Stimulated activated CD4-positive, alpha-beta T cell treated with anti-CD3 and anti-CD28 coated beads, TNF-alpha, amount 100 ng/mL, for 4 hours (primary cell): ENCODE results near the gene ZSCAN23.
"Not testable (repeated sequence)": the region's sequence is repeated elsewhere in the genome, so short reads cannot be mapped to it uniquely, and the experiment has no call there.

ENCODE experiments used
- DNase-seq, 3 experiments: peaks; one replicate each; pipeline ENCODE4 v3.0.0-alpha.2; 2020; ENCODE audit warnings: low read depth in 3 of 3

The ZSCAN23 gene

GRCh38 chr6:28443112-28443773, at the start of gene ZSCAN23:
Gene ZSCAN23, minus strand, starts transcription at chr6:28443491. Its CDS starts 7,225 bp downstream, at chr6:28436266.
- DNase-seq = peak; percentile 38 to 67 (median 65)

GRCh38 chr6:28491984-28492317, 48.7 kb upstream of the ZSCAN23 start:
- no peak for DNase-seq

- DNase-seq = no peak
These were observed 47.1 kb upstream of the ZSCAN23 start for GRCh38 chr6:28490205-28490890.

- DNase-seq = peak in 2 of 3 experiments; percentile 3 to 14
These were observed 46.3 kb upstream of the ZSCAN23 start for GRCh38 chr6:28489366-28490204.

- no peak for DNase-seq
These were observed 45.6 kb upstream of the ZSCAN23 start for GRCh38 chr6:28488916-28489365.

GRCh38 chr6:28486988-28487742, 43.9 kb upstream of the ZSCAN23 start:
- DNase-seq = no peak

- no peak for DNase-seq
These were observed 43.2 kb upstream of the ZSCAN23 start for GRCh38 chr6:28486533-28486932.

- DNase-seq = no peak
These were observed 42.2 kb upstream of the ZSCAN23 start for GRCh38 chr6:28485482-28485881.

GRCh38 chr6:28480253-28480932, 37.1 kb upstream of the ZSCAN23 start:
- DNase-seq = no peak

- no peak for DNase-seq
These were observed 35.2 kb upstream of the ZSCAN23 start for GRCh38 chr6:28478518-28478917.

- DNase-seq = no peak
These were observed 31.3 kb upstream of the ZSCAN23 start for GRCh38 chr6:28474441-28475219.

- DNase-seq = not testable (repeated sequence)
These were observed 26.0 kb upstream of the ZSCAN23 start for GRCh38 chr6:28469153-28469745.

- DNase-seq = no peak
These were observed 24.8 kb upstream of the ZSCAN23 start for GRCh38 chr6:28468056-28468455.

GRCh38 chr6:28462401-28462800, 19.1 kb upstream of the ZSCAN23 start:
- DNase-seq = no peak

GRCh38 chr6:28458568-28458967, 15.3 kb upstream of the ZSCAN23 start:
- DNase-seq = no peak

- DNase-seq = no peak
These were observed 5.8 kb upstream of the ZSCAN23 start for GRCh38 chr6:28449056-28449455.

GRCh38 chr6:28447512-28447906, 4.2 kb upstream of the ZSCAN23 start:
- not testable (repeated sequence) for DNase-seq

GRCh38 chr6:28446818-28447511, 3.7 kb upstream of the ZSCAN23 start:
- no peak for DNase-seq

- not testable (repeated sequence) for DNase-seq
These were observed 1.5 kb upstream of the ZSCAN23 start for GRCh38 chr6:28444759-28445158.
